ENCODE measurements around the gene CYP11A1. TPM values are rescaled to one million over a fixed set of nuclear protein-coding genes. Genes with fewer than 3 reads are reported as not detected.

Gene CYP11A1
- total RNA-seq, 1 donor from 2014 or later, result 1.1 TPM

- Histone ChIP-seq H3K9me3 (no peaks in the 10 kb centered on the region), H3K27ac (no peak overlapping the region), H3K4me1 (peaks cover 14% of the 10 kb centered on the region), H3K36me3 (no peaks in the 10 kb centered on the region), H3K27me3 (no peaks in the 10 kb centered on the region), H3K4me3 (no peak overlapping the region)
- DNase-seq (no peak), ATAC-seq (no peak)
- intact Hi-C loops (cut with DNase I), result no loop called here
- no peak for TF ChIP-seq CTCF (IDR thresholded peaks at IDR 0.05)
Observed at GRCh38 chr15:74400313-74400860, 32.9 kb upstream of the CYP11A1 start.

- ATAC-seq, result no peak
Observed at GRCh38 chr15:74399511-74400312, 32.3 kb upstream of the CYP11A1 start.

GRCh38 chr15:74399100-74399499, 31.7 kb upstream of the CYP11A1 start:
- intact Hi-C loops (cut with DNase I), result no loop called here
- Histone ChIP-seq H3K27ac (no peak overlapping the region), H3K9me3 (no peaks in the 10 kb centered on the region), H3K27me3 (no peaks in the 10 kb centered on the region), H3K4me1 (peaks cover 14% of the 10 kb centered on the region), H3K4me3 (no peak overlapping the region), H3K36me3 (no peaks in the 10 kb centered on the region)
- DNase-seq, result no peak
- no peak for TF ChIP-seq CTCF (IDR thresholded peaks at IDR 0.05)
- ATAC-seq, result no peak

More at GRCh38 chr15:74399511-74400312, 32.3 kb upstream of the CYP11A1 start:
- Histone ChIP-seq H3K27me3 (no peaks in the 10 kb centered on the region), H3K36me3 (no peaks in the 10 kb centered on the region), H3K4me3 (no peak overlapping the region), H3K4me1 (peaks cover 14% of the 10 kb centered on the region), H3K27ac (no peak overlapping the region), H3K9me3 (no peaks in the 10 kb centered on the region)
- no peak for DNase-seq
- intact Hi-C loops (cut with DNase I), result no loop called here
- TF ChIP-seq CTCF (IDR thresholded peaks at IDR 0.05), result no peak

- H3K36me3 ChIP-seq, result no peaks in the 10 kb centered on the region
- DNase-seq (no peak), ATAC-seq (no peak)
- H3K4me3 ChIP-seq, result no peak overlapping the region
- H3K27ac ChIP-seq, result no peak overlapping the region
- intact Hi-C loops (cut with DNase I), result no loop called here
- no peaks in the 10 kb centered on the region for H3K9me3 ChIP-seq
- H3K4me1 ChIP-seq, result peaks cover 7% of the 10 kb centered on the region
- H3K27me3 ChIP-seq, result no peaks in the 10 kb centered on the region
- TF ChIP-seq CTCF (IDR thresholded peaks at IDR 0.05), result no peak
Observed at GRCh38 chr15:74398183-74398582, 30.7 kb upstream of the CYP11A1 start.

- no peak overlapping the region for H3K27ac ChIP-seq
- no peaks in the 10 kb centered on the region for H3K36me3 ChIP-seq
- H3K4me1 ChIP-seq, result no peaks in the 10 kb centered on the region
- ATAC-seq (no peak), DNase-seq (no peak)
- H3K9me3 ChIP-seq, result no peaks in the 10 kb centered on the region
- TF ChIP-seq CTCF (IDR thresholded peaks at IDR 0.05), result no peak
- no peak overlapping the region for H3K4me3 ChIP-seq
- intact Hi-C loops (cut with DNase I), result no loop called here
- H3K27me3 ChIP-seq, result no peaks in the 10 kb centered on the region
Observed at GRCh38 chr15:74397239-74398068, 30.0 kb upstream of the CYP11A1 start.

All from upper lobe of right lung (tissue), 1 donor.